Endothelial cell of umbilical vein (primary cell): Measurements from ENCODE around the gene CCDC85C. TPM values are rescaled to one million over a fixed set of nuclear protein-coding genes. Genes with fewer than 3 reads are reported as not detected.

Experiments
- BruUV-seq: library from RNA; stranded (reverse); fragments of 400-500 nt; replicated peaks from 2 replicates; lab custom pipeline; 2021; lab: Mats Ljungman, UMichigan
- CTCF ChIA-PET: fragments of 300-600, 350-600 bp; sonication (Branson Sonifier 250); formaldehyde crosslinking; loops from one replicate; lab custom pipeline; 2021; ENCODE audit warnings: antibody characterized with exemption, inconsistent platforms; lab: Charles Lee
- POLR2A ChIA-PET: fragments of 300-600, 350-600 bp; sonication (Branson Sonifier 250); formaldehyde crosslinking; loops from one replicate; lab custom pipeline; 2021; ENCODE audit warnings: antibody characterized with exemption, inconsistent platforms; lab: Charles Lee
- DNase-seq: peaks from one replicate; pipeline ENCODE4 v3.0.0-alpha.2; 2011; ENCODE audit warnings: low read depth, low spot score
- FAIRE-seq: peaks from 2 replicates; lab custom pipeline; 2011; peaks lifted over from hg19 to GRCh38; lab: Jason Lieb, UNC
- H2AFZ ChIP-seq: 2 replicates; pipeline ENCODE4 v1.6.0; 2012; ENCODE audit warnings: low read depth, low read length, control low read depth, inconsistent platforms
- H3K27ac ChIP-seq: 2 replicates; pipeline ENCODE4 v1.5.1; 2011; ENCODE audit warnings: low read depth, mild to moderate bottlenecking, control low read depth, low read length, moderate library complexity; ENCODE audit not compliant: insufficient read depth
- H3K27me3 ChIP-seq, 2 experiments: 2 replicates each; pipeline versions ENCODE4 v1.6.0 to v1.6.1; 2011; ENCODE audit warnings: low read length in 2 of 2, mixed read lengths in 1 of 2; ENCODE audit not compliant: control insufficient read depth in 2 of 2, insufficient read depth in 2 of 2
- H3K36me3 ChIP-seq, 2 experiments: 2 replicates in 1 of 2; 3 replicates in 1 of 2; pipeline ENCODE4 v1.5.1; 2011; ENCODE audit warnings: low read length in 2 of 2, mild to moderate bottlenecking in 1 of 2, moderate library complexity in 1 of 2; ENCODE audit not compliant: control insufficient read depth in 2 of 2, insufficient read depth in 2 of 2; ENCODE audit errors: extremely low read depth in 1 of 2
- H3K4me1 ChIP-seq: 3 replicates; pipeline ENCODE4 v1.5.1; 2011; ENCODE audit warnings: mild to moderate bottlenecking, low read length; ENCODE audit not compliant: control insufficient read depth, insufficient read depth; ENCODE audit errors: extremely low read depth
- H3K4me2 ChIP-seq: 2 replicates; pipeline ENCODE4 v1.6.1; 2011; ENCODE audit warnings: low read length, control low read depth, mixed read lengths; ENCODE audit not compliant: insufficient read depth
- H3K4me3 ChIP-seq, 3 experiments: fragments of 200-600 bp in 1 of 3; sonication (generic), shearing (Covaris generic) in 1 of 3; replicated peaks in 1 of 3; 2 replicates each; pipeline ENCODE4 v1.5.1; 2011 to 2016; ENCODE audit warnings: control low read depth in 3 of 3, low read length in 3 of 3, mild to moderate bottlenecking in 2 of 3, inconsistent platforms in 1 of 3, low read depth in 1 of 3, moderate library complexity in 1 of 3; ENCODE audit not compliant: insufficient read depth in 1 of 3
- H3K79me2 ChIP-seq: 2 replicates; pipeline ENCODE4 v1.6.0; 2012; ENCODE audit warnings: low read length, inconsistent platforms; ENCODE audit not compliant: control insufficient read depth, insufficient read depth
- H3K9ac ChIP-seq: replicated peaks from 2 replicates; pipeline ENCODE3; 2011; ENCODE audit warnings: low read length, control low read depth; ENCODE audit not compliant: insufficient read depth; ENCODE audit errors: extremely low read depth
- H3K9me1 ChIP-seq: replicated peaks from 3 replicates; pipeline ENCODE4 v1.6.0; 2011; ENCODE audit warnings: mild to moderate bottlenecking, low read length; ENCODE audit not compliant: control insufficient read depth, insufficient read depth; ENCODE audit errors: extremely low read depth
- H3K9me3 ChIP-seq: replicated peaks from 2 replicates; pipeline ENCODE4 v1.5.1; 2012; ENCODE audit warnings: low read length, inconsistent platforms; ENCODE audit not compliant: control insufficient read depth, insufficient read depth
- H4K20me1 ChIP-seq: replicated peaks from 2 replicates; pipeline ENCODE3; 2011; ENCODE audit warnings: mild to moderate bottlenecking, low read length; ENCODE audit not compliant: control insufficient read depth, insufficient read depth; ENCODE audit errors: extremely low read depth
- EZH2 ChIP-seq: IDR thresholded peaks from 2 replicates; pipeline ENCODE4 v1.6.1; 2012; ENCODE audit warnings: borderline replicate concordance, low read depth, mild to moderate bottlenecking, moderate library complexity, low read length, inconsistent platforms; ENCODE audit not compliant: severe bottlenecking
- FOS ChIP-seq: IDR thresholded peaks from 2 replicates; pipeline ENCODE4 v1.6.1; 2011; ENCODE audit warnings: mild to moderate bottlenecking, low read length, moderate library complexity, borderline replicate concordance; ENCODE audit not compliant: insufficient read depth
- GATA2 ChIP-seq: IDR thresholded peaks from 2 replicates; pipeline ENCODE4 v1.7.0; 2011; ENCODE audit warnings: low read depth, mild to moderate bottlenecking, moderate library complexity, mixed read lengths, low read length; ENCODE audit not compliant: insufficient read length, insufficient read depth
- JUN ChIP-seq: IDR thresholded peaks from 2 replicates; pipeline ENCODE4 v1.6.1; 2011; ENCODE audit warnings: borderline replicate concordance, low read depth; ENCODE audit not compliant: insufficient read length, insufficient read depth
- MYC ChIP-seq: IDR thresholded peaks from one replicate; pipeline ENCODE4 v1.6.1; 2011; ENCODE audit warnings: mild to moderate bottlenecking, low read depth, low read length
- POLR2A ChIP-seq: IDR thresholded peaks from 2 replicates; pipeline ENCODE4 v1.6.1; 2012; ENCODE audit warnings: low read depth, mild to moderate bottlenecking, control low read depth, low read length
- POLR2AphosphoS5 ChIP-seq: IDR thresholded peaks from 2 replicates; pipeline ENCODE4 v1.6.1; 2012; ENCODE audit warnings: low read depth, mild to moderate bottlenecking, control low read depth, low read length, moderate library complexity; ENCODE audit not compliant: insufficient read depth
- dilution Hi-C: fragments of 300-500 bp; cut with MboI; formaldehyde crosslinking; loops from one replicate; pipeline ENCODE4 v1.15.0; 2019; ENCODE audit warnings: low sequenced_read_pairs; ENCODE audit not compliant: extremely low pct_ligation_motif_present
- intact Hi-C: fragments of 100-400 bp; cut with micrococcal nuclease; formaldehyde crosslinking; loops from one replicate; pipeline ENCODE4 v1.10.0; 2022
- polyA plus RNA-seq, 4 experiments: library from polyadenylated mRNA; depleted of rRNA in 3 of 4; stranded (reverse) in 3 of 4; unstranded in 1 of 4; fragments of >200 nt; gene quantifications; 2 replicates each; pipeline versions ENCODE4 v1.2.1 to v1.2.3, GENCODE V29; 2011 to 2012; ENCODE audit warnings: missing spikeins in 1 of 4
- total RNA-seq: library from RNA; stranded (reverse); gene quantifications from 2 replicates; pipeline ENCODE4 v1.2.3, GENCODE V29; 2021
- TF ChIP-seq, protein P1 (sequence below), 2 donors: IDR thresholded peaks; 1 replicate in 1 of 2; 2 replicates in 1 of 2; pipeline ENCODE4 v1.5.1; 2011; ENCODE audit warnings: low read length in 2 of 2, mild to moderate bottlenecking in 2 of 2, moderate library complexity in 2 of 2, control low read depth in 1 of 2, inconsistent platforms in 1 of 2, low read depth in 1 of 2; ENCODE audit not compliant: insufficient read depth in 1 of 2; ENCODE audit errors: extremely low read depth in 1 of 2
- TF ChIP-seq, protein P2 (sequence below): IDR thresholded peaks from 2 replicates; pipeline ENCODE4 v1.6.1; 2011; ENCODE audit not compliant: insufficient read depth, insufficient read length

Gene CCDC85C
- total and polyA plus RNA-seq, 2 donors (not counting 3 experiments of a cell fraction or from before 2014, with no cell fraction given): 7.5 to 17.8 TPM

DNA sequence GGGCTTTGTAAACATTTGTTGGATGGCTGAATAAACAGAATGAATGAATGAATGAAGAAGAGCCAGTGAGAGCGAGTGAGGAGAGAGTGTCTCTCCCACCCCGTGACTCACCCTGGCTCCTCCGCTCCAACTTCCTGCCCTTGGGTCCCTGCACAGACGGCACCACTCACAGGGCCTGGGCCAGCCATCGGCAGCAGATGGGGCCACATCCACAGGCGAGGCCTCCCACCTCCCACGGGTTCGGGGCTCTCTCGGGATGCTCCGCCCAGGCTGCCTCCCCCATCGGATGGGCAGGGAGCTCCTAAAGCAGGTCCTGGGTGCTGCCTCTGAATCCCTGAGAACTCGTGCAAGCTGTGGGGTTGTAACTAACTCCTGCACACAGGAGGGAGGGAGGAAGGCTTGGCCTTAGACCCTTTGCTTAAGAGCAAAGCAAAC, 81.5 kb downstream of the CCDC85C start:
- Histone ChIP-seq H3K9ac (no peak overlapping the region), H3K36me3 (no peaks in the 10 kb centered on the region), H3K27me3 (no peaks in the 10 kb centered on the region), H3K4me3 (no peak overlapping the region), H3K27ac (no peak overlapping the region), H3K79me2 (no peaks in the 10 kb centered on the region), H3K4me1 (peaks cover 9% of the 10 kb centered on the region), H2AFZ (no peak overlapping the region), H3K9me1 (no peaks in the 10 kb centered on the region), H4K20me1 (no peaks in the 10 kb centered on the region), H3K9me3 (no peaks in the 10 kb centered on the region), H3K4me2 (no peak overlapping the region)
- TF ChIP-seq FOS (peak; percentile 72), JUN (peak; percentile 32), POLR2AphosphoS5 (no peak), MYC (no peak), POLR2A (no peak), EZH2 (no peak), GATA2 (no peak)
- TF ChIP-seq, protein P1, sequence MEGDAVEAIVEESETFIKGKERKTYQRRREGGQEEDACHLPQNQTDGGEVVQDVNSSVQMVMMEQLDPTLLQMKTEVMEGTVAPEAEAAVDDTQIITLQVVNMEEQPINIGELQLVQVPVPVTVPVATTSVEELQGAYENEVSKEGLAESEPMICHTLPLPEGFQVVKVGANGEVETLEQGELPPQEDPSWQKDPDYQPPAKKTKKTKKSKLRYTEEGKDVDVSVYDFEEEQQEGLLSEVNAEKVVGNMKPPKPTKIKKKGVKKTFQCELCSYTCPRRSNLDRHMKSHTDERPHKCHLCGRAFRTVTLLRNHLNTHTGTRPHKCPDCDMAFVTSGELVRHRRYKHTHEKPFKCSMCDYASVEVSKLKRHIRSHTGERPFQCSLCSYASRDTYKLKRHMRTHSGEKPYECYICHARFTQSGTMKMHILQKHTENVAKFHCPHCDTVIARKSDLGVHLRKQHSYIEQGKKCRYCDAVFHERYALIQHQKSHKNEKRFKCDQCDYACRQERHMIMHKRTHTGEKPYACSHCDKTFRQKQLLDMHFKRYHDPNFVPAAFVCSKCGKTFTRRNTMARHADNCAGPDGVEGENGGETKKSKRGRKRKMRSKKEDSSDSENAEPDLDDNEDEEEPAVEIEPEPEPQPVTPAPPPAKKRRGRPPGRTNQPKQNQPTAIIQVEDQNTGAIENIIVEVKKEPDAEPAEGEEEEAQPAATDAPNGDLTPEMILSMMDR (IDR thresholded peaks at IDR 0.05; ENCODE audit: extremely low read depth in 1 of 2, insufficient read depth in 1 of 2, low read depth in 1 of 2, low read length in 2 of 2): no peak
- TF ChIP-seq, protein P2, sequence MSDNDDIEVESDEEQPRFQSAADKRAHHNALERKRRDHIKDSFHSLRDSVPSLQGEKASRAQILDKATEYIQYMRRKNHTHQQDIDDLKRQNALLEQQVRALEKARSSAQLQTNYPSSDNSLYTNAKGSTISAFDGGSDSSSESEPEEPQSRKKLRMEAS: no peak
- BruUV-seq: no TSS peak
- FAIRE-seq: peak; percentile 44
- DNase-seq: peak; percentile 53
- ChIA-PET POLR2A (no interaction called here), CTCF (interaction anchor here (0.9 to 6.1 kb wide), 6 partner anchors 23 to 162 kb away, joined by 3 to 52 read pairs (median 4); partner anchors contain the start of genes CCDC85C and CYP46A1)
- dilution Hi-C loops (no loop called here), intact Hi-C loops (loop anchor here (5.0 kb wide), 1 partner anchor 425 kb away; no protein-coding TSS in a partner anchor)
